Upper lobe of right lung (tissue), 1 donor: ENCODE data around the gene PTBP1. TPM values are rescaled to one million over a fixed set of nuclear protein-coding genes. Genes with fewer than 3 reads are reported as not detected.
A peak's percentile ranks its signal among the peaks of the same experiment; 100 is the strongest.

Experiments used
- ATAC-seq: fragments of 200-7000 bp; cut with Tn5 transposase; one replicate; pipeline ENCODE4 v1.9.1; 2020; ENCODE audit warnings: mild to moderate bottlenecking, moderate library complexity
- DNase-seq: peaks from one replicate; pipeline ENCODE4 v3.0.0-alpha.2; 2020
- H3K27ac ChIP-seq: fragments of 200-600 bp; one replicate; pipeline ENCODE4 v1.8.0; 2022
- H3K27me3 ChIP-seq: fragments of 200-600 bp; one replicate; pipeline ENCODE4 v1.8.0; 2022; ENCODE audit warnings: mild to moderate bottlenecking
- H3K36me3 ChIP-seq: fragments of 200-600 bp; one replicate; pipeline ENCODE4 v1.8.0; 2022
- H3K4me1 ChIP-seq: fragments of 200-600 bp; one replicate; pipeline ENCODE4 v1.8.0; 2022
- H3K4me3 ChIP-seq: fragments of 200-600 bp; one replicate; pipeline ENCODE4 v1.8.0; 2022; ENCODE audit warnings: mild to moderate bottlenecking
- H3K9me3 ChIP-seq: fragments of 200-600 bp; one replicate; pipeline ENCODE4 v1.8.0; 2022
- CTCF ChIP-seq: fragments of 200-600 bp; IDR thresholded peaks from one replicate; pipeline ENCODE4 v1.8.0; 2022; ENCODE audit warnings: antibody characterized with exemption
- intact Hi-C: fragments of 100-400 bp; cut with DNase I; formaldehyde crosslinking; loops from one replicate; pipeline ENCODE4 v1.11.0; 2022
- total RNA-seq: library from RNA; stranded (reverse); fragmentation: NEBNext Ultra II Directional; extraction: Animal tissue kit (Norgen Biotek cat#: 25700); gene quantifications from one replicate; pipeline ENCODE4 v1.2.1, GENCODE V29; 2021
- donor health status: DM: no; HTN: yes; CAD: no; lungs with severe emphysema.

The PTBP1 gene
- total RNA-seq, 1 donor from 2014 or later, result 245 TPM

DNA sequence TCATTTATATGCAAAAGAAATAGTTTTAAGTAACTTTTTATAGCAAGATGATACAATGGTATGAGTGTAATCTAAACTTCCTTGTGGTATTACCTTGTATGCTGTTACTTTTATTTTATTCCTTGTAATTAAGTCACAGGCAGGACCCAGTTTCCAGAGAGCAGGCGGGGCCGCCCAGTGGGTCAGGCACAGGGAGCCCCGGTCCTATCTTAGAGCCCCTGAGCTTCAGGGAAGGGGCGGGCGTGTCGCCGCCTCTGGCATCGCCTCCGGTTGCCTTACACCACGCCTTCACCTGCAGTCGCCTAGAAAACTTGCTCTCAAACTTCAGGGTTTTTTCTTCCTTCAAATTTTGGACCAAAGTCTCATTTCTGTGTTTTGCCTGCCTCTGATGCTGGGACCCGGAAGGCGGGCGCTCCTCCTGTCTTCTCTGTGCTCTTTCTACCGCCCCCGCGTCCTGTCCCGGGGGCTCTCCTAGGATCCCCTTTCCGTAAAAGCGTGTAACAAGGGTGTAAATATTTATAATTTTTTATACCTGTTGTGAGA is 14.3 kb downstream of the PTBP1 start:
- TF ChIP-seq CTCF, result no peak
- H3K27ac ChIP-seq, result no peak overlapping the region
- H3K9me3 ChIP-seq, result no peaks in the 10 kb centered on the region
- no peaks in the 10 kb centered on the region for H3K27me3 ChIP-seq
- no peaks in the 10 kb centered on the region for H3K4me1 ChIP-seq
- intact Hi-C loops, result no loop called here
- ATAC-seq, result no peak
- DNase-seq, result peak; percentile 37
- no peak overlapping the region for H3K4me3 ChIP-seq
- peaks cover 56% of the 10 kb centered on the region for H3K36me3 ChIP-seq

DNA sequence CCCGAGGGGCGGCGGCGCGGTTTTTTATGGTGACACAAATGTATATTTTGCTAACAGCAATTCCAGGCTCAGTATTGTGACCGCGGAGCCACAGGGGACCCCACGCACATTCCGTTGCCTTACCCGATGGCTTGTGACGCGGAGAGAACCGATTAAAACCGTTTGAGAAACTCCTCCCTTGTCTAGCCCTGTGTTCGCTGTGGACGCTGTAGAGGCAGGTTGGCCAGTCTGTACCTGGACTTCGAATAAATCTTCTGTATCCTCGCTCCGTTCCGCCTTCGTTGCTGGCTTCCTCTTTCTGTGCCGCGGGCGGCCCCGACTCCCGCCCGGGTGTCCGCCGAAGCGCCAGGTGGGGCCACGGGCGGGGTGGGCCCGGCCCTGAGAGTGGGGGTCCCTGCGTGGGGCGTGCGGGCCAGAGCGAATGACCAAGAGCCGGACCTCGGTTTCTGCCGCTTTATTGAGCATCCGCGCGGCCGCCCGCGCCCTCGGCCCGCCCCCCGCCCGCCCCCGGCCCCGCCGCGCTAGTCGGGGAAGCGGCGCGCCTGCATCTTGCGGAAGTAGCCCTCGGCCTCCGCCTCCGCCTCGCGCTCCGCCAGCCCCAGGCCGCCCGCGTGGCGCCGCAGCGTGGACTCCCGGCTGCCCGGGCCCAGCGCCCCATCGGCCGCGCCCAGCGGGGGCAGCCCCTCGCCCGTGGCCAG is 14.9 kb downstream of the PTBP1 start:
- no peak for TF ChIP-seq CTCF
- DNase-seq (no peak), ATAC-seq (no peak)
- Histone ChIP-seq H3K4me3 (no peak overlapping the region), H3K27ac (no peak overlapping the region), H3K9me3 (no peaks in the 10 kb centered on the region), H3K27me3 (no peaks in the 10 kb centered on the region), H3K36me3 (peaks cover 50% of the 10 kb centered on the region), H3K4me1 (no peaks in the 10 kb centered on the region)
- intact Hi-C loops, result no loop called here

- ATAC-seq (no peak), DNase-seq (no peak)
- Histone ChIP-seq H3K9me3 (no peaks in the 10 kb centered on the region), H3K27ac (no peak overlapping the region), H3K4me1 (no peaks in the 10 kb centered on the region), H3K4me3 (no peak overlapping the region), H3K36me3 (peaks cover 44% of the 10 kb centered on the region), H3K27me3 (no peaks in the 10 kb centered on the region)
- intact Hi-C loops, result no loop called here
- TF ChIP-seq CTCF, result no peak
Observed at GRCh38 chr19:812747-813218, 15.5 kb downstream of the PTBP1 start.

DNA sequence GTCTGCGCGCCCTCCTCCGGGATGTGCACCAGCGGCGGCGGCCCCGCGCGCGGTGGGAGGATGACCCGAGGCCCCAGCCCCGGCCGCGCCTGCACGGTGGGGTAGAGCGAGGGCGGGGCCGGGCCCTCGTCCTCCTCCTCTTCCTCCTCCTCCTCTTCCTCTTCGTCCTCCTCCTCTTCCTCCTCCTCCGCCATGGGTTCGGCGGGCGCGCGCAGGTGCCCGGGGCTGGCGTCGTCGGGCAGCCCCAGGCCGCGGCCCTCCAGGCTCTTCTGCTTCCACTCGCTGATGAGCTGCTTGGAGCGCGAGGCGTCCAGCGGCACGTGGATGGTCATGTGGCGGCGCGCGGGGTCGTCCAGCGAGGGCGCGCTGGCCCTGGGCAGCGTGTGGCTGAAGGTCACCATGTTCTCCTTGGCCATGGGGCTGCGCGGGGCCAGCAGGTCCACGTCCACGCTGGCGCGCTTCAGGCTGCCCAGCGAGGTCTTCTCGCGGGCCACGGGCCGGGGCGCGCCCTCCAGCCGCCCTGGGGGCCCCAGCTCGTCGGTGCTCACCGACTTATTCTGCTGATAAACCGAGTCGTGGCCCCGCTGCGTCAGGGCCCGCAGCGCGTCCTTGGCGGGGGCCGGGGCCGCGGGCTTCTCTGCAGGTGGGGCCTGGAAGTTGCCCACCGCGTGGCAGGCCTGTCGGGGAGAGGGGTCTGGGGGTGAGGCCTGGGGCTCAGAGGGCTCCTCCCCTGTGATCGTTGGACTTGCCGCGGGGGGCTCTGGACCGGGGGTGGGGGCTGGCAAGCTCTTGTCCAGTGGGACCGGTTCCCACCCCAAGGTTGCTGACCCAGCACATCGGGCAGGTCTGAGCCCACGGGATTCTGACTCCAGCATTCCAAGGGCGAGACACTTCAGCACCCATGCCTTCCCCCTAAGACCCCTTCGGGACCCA is 16.2 kb downstream of the PTBP1 start:
- no peak for TF ChIP-seq CTCF
- Histone ChIP-seq H3K4me3 (no peak overlapping the region), H3K27ac (no peak overlapping the region), H3K4me1 (no peaks in the 10 kb centered on the region), H3K27me3 (no peaks in the 10 kb centered on the region), H3K9me3 (no peaks in the 10 kb centered on the region), H3K36me3 (peaks cover 37% of the 10 kb centered on the region)
- DNase-seq (no peak), ATAC-seq (peak; percentile 7)
- intact Hi-C loops, result no loop called here

GRCh38 chr19:814152-815078 is 17.2 kb downstream of the PTBP1 start:
- intact Hi-C loops, result no loop called here
- Histone ChIP-seq H3K27me3 (no peaks in the 10 kb centered on the region), H3K4me1 (no peaks in the 10 kb centered on the region), H3K9me3 (no peaks in the 10 kb centered on the region), H3K27ac (no peak overlapping the region), H3K4me3 (no peak overlapping the region), H3K36me3 (peaks cover 28% of the 10 kb centered on the region)
- DNase-seq (peak; percentile 65), ATAC-seq (peak; percentile 3)
- no peak for TF ChIP-seq CTCF
